SK-N-SH (cell line): ENCODE data around the gene METAP1. TPM values are rescaled to one million over a fixed set of nuclear protein-coding genes. Genes with fewer than 3 reads are reported as not detected.

ENCODE experiments used
- CTCF ChIA-PET: fragments of 300-600, 350-600 bp; formaldehyde crosslinking; extraction: SDS; loops from one replicate; lab custom pipeline; 2021; lab: Yijun Ruan, JAX
- POLR2A ChIA-PET: fragments of 350-600 bp; sonication (Branson Sonifier 250); formaldehyde crosslinking; extraction: SDS; loops from one replicate; lab custom pipeline; 2020; ENCODE audit warnings: antibody characterized with exemption, inconsistent platforms; lab: Yijun Ruan, JAX
- DNase-seq: peaks from one replicate; pipeline ENCODE4 v3.0.0; 2012
- H2AFZ ChIP-seq: fragments of 200-600 bp; sonication (generic); 2 replicates; pipeline ENCODE4 v1.8.1; 2016; ENCODE audit warnings: antibody characterized with exemption, mild to moderate bottlenecking, low read depth
- H3F3A ChIP-seq: fragments of 200-600 bp; sonication (generic); replicated peaks from 2 replicates; pipeline ENCODE3; 2016; ENCODE audit warnings: antibody characterized with exemption, mild to moderate bottlenecking; ENCODE audit not compliant: insufficient read depth
- H3K27ac ChIP-seq, 2 experiments: fragments of 200-500 bp in 1 of 2; fragments of 200-600 bp in 1 of 2; sonication (Bioruptor generic) in 1 of 2; sonication (generic), shearing (Covaris generic) in 1 of 2; 2 replicates each; pipeline versions ENCODE4 v1.5.1 to v1.6.1; 2014 to 2016; ENCODE audit warnings: low read depth in 2 of 2, inconsistent platforms in 1 of 2, low read length in 1 of 2, mild to moderate bottlenecking in 1 of 2, mixed read lengths in 1 of 2
- H3K27me3 ChIP-seq: fragments of 200-600 bp; sonication (generic), shearing (Covaris generic); 2 replicates; pipeline ENCODE4 v1.6.1; 2016; ENCODE audit warnings: mixed run types; ENCODE audit not compliant: insufficient read depth
- H3K36me3 ChIP-seq, 2 experiments: fragments of 200-500 bp in 1 of 2; fragments of 200-600 bp in 1 of 2; sonication (Bioruptor generic) in 1 of 2; sonication (generic) in 1 of 2; replicated peaks in 1 of 2; 2 replicates each; pipeline versions ENCODE3 to v1.5.1; 2014 to 2016; ENCODE audit warnings: low read length in 1 of 2, mild to moderate bottlenecking in 1 of 2; ENCODE audit not compliant: insufficient read depth in 2 of 2, control insufficient read depth in 1 of 2
- H3K4me1 ChIP-seq, 2 experiments: fragments of 200-500 bp in 1 of 2; fragments of 200-600 bp in 1 of 2; sonication (Bioruptor generic) in 1 of 2; sonication (generic), shearing (Covaris generic) in 1 of 2; 2 replicates each; pipeline versions ENCODE4 v1.5.1 to v1.6.1; 2014 to 2016; ENCODE audit warnings: low read depth in 1 of 2, low read length in 1 of 2, mixed run types in 1 of 2; ENCODE audit not compliant: insufficient read depth in 2 of 2, control insufficient read depth in 1 of 2
- H3K4me2 ChIP-seq: fragments of 200-600 bp; sonication (generic), shearing (Covaris generic); 2 replicates; pipeline ENCODE4 v1.6.1; 2017; ENCODE audit warnings: mixed run types
- H3K4me3 ChIP-seq, 2 experiments: fragments of 200-500 bp in 1 of 2; fragments of 200-600 bp in 1 of 2; sonication (Bioruptor generic) in 1 of 2; sonication (generic), shearing (Covaris generic) in 1 of 2; 2 replicates each; pipeline versions ENCODE4 v1.5.1 to v1.8.1; 2014 to 2016; ENCODE audit warnings: low read depth in 2 of 2, inconsistent platforms in 1 of 2, low read length in 1 of 2, mild to moderate bottlenecking in 1 of 2, mixed read lengths in 1 of 2, moderate library complexity in 1 of 2
- H3K79me2 ChIP-seq: fragments of 200-600 bp; sonication (generic); 2 replicates; pipeline ENCODE4 v1.8.1; 2017; ENCODE audit warnings: mild to moderate bottlenecking; ENCODE audit not compliant: insufficient read depth
- H3K9ac ChIP-seq: fragments of 200-600 bp; sonication (generic); 2 replicates; pipeline ENCODE4 v1.6.1; 2017; ENCODE audit warnings: mixed run types
- H3K9me2 ChIP-seq: fragments of 200-600 bp; sonication (generic); 2 replicates; pipeline ENCODE4 v1.6.1; 2017; ENCODE audit warnings: mixed run types
- H3K9me3 ChIP-seq: fragments of 200-600 bp; sonication (generic); 2 replicates; pipeline ENCODE4 v1.6.1; 2017; ENCODE audit warnings: mixed run types, mild to moderate bottlenecking, moderate library complexity
- H4K20me1 ChIP-seq: fragments of 200-600 bp; sonication (generic); 2 replicates; pipeline ENCODE4 v1.6.1; 2017; ENCODE audit warnings: mild to moderate bottlenecking, mixed run types; ENCODE audit not compliant: insufficient read depth
- EZH2phosphoT487 ChIP-seq: fragments of 200-600 bp; sonication (generic); IDR thresholded peaks from 2 replicates; pipeline ENCODE4 v1.6.1; 2017; ENCODE audit warnings: low read depth, mixed run types, mild to moderate bottlenecking, antibody characterized with exemption, moderate library complexity, borderline replicate concordance
- FOXJ3 ChIP-seq: sonication (generic); formaldehyde crosslinking; IDR thresholded peaks from 2 replicates; pipeline ENCODE4 v1.5.1; 2020; ENCODE audit warnings: mild to moderate bottlenecking, missing genetic modification reagents
- GATA2 ChIP-seq: sonication (generic); formaldehyde crosslinking; IDR thresholded peaks from 2 replicates; pipeline ENCODE4 v1.5.0; 2020; ENCODE audit warnings: mild to moderate bottlenecking, missing genetic modification reagents
- NRF1 ChIP-seq: IDR thresholded peaks from 2 replicates; pipeline ENCODE4 v1.6.1; 2012; ENCODE audit warnings: low read depth, mild to moderate bottlenecking, low read length
- RAD21 ChIP-seq: IDR thresholded peaks from 2 replicates; pipeline ENCODE4 v1.6.1; 2012; ENCODE audit warnings: mild to moderate bottlenecking, low read length
- RCOR1 ChIP-seq: fragments of 150-350 bp; IDR thresholded peaks from 2 replicates; pipeline ENCODE4 v1.6.1; 2017; ENCODE audit warnings: antibody characterized with exemption, low read length
- RFX5 ChIP-seq: IDR thresholded peaks from 2 replicates; pipeline ENCODE4 v1.6.1; 2012; ENCODE audit warnings: mild to moderate bottlenecking, improper control_type of control experiment, low read length
- SIN3A ChIP-seq: IDR thresholded peaks from 2 replicates; pipeline ENCODE4 v1.6.1; 2012; ENCODE audit warnings: low read depth, mild to moderate bottlenecking, low read length, moderate library complexity, borderline replicate concordance
- polyA plus RNA-seq, 3 experiments: library from polyadenylated mRNA; depleted of rRNA; stranded (reverse); fragments of >200 nt; gene quantifications; 2 replicates each; pipeline ENCODE4 v1.2.3, GENCODE V29; 2012
- TF ChIP-seq, protein P1 (sequence below): IDR thresholded peaks from 2 replicates; pipeline ENCODE4 v1.4.0; 2012; ENCODE audit warnings: low read depth, borderline replicate concordance
- TF ChIP-seq, protein P2 (sequence below): IDR thresholded peaks from 2 replicates; pipeline ENCODE4 v1.6.1; 2012; ENCODE audit warnings: mild to moderate bottlenecking, low read depth, low read length, moderate library complexity
- TF ChIP-seq, protein P3 (sequence below): IDR thresholded peaks from 2 replicates; pipeline ENCODE4; 2012
- TF ChIP-seq, protein P4 (sequence below): fragments of 150-350 bp; IDR thresholded peaks from 2 replicates; pipeline ENCODE4 v1.6.1; 2017; ENCODE audit warnings: antibody characterized with exemption, low read length, low read depth, borderline replicate concordance

Gene METAP1
- polyA plus RNA-seq, 1 of the 3 experiments (the other 2 are of a cell fraction), result 41.0 TPM

DNA sequence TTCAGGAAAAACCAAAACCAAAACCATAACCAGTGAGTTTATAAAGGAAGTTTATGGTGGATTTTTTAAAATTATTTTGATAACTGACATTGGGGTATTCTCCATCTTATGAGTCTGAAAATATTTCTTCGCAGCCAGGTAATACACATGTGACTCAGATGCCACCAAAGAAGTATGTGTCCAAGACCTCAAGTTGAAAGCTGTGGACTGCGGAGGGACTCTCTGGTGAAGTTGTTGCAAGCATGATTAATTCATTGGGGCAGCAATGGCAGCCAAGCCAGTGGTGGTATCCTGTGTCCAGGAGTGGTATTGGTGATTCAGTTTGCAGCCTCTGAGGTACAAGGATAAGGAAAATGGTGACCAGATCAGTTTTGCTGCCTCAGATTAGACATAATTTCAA lies 107.1 kb downstream of the METAP1 start (continued):
- TF ChIP-seq EZH2phosphoT487, result no peak
- TF ChIP-seq, all 33 proteins: peak for 0

DNA sequence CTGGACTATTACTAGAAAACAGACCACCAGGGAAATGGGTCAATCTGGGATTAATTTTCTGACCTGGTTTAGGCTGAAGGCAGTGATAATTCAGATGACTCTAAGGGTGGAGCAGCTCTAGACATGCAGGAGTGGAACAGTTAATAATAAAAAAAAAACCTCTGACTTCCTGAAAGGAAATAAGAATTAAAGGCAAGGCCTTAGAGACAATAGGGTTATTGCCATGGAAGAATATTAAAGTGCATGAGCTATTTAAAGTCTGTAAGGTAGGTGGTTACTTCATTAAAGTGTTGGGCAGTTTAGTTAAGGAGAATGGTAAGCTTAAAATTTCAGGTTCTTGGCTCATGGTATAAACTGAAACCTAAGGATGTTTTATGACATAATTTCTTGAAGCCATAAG lies 107.6 kb downstream of the METAP1 start:
- Histone ChIP-seq H3K9me3 (no peaks in the 10 kb centered on the region), H3K36me3 (no peaks in the 10 kb centered on the region), H3K9ac (no peak overlapping the region), H4K20me1 (no peaks in the 10 kb centered on the region), H3K4me1 (peaks cover 0 to 6% of the 10 kb centered on the region in 2 experiments; a peak in 1 of 4 replicates), H3F3A (peaks cover 5% of the 10 kb centered on the region), H3K27ac (no peak overlapping the region), H3K4me3 (no peak overlapping the region), H3K4me2 (no peak overlapping the region), H2AFZ (no peak overlapping the region), H3K27me3 (no peaks in the 10 kb centered on the region), H3K79me2 (no peaks in the 10 kb centered on the region), H3K9me2 (no peaks in the 10 kb centered on the region)
- TF ChIP-seq GATA2 (CRISPR knock-in tag) (no peak), NRF1 (no peak), RAD21 (no peak), SIN3A (no peak), RCOR1 (no peak), RFX5 (no peak), FOXJ3 (CRISPR knock-in tag) (no peak), EZH2phosphoT487 (no peak)
- TF ChIP-seq, protein P1, sequence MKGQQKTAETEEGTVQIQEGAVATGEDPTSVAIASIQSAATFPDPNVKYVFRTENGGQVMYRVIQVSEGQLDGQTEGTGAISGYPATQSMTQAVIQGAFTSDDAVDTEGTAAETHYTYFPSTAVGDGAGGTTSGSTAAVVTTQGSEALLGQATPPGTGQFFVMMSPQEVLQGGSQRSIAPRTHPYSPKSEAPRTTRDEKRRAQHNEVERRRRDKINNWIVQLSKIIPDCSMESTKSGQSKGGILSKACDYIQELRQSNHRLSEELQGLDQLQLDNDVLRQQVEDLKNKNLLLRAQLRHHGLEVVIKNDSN, result no peak
- TF ChIP-seq, protein P2, sequence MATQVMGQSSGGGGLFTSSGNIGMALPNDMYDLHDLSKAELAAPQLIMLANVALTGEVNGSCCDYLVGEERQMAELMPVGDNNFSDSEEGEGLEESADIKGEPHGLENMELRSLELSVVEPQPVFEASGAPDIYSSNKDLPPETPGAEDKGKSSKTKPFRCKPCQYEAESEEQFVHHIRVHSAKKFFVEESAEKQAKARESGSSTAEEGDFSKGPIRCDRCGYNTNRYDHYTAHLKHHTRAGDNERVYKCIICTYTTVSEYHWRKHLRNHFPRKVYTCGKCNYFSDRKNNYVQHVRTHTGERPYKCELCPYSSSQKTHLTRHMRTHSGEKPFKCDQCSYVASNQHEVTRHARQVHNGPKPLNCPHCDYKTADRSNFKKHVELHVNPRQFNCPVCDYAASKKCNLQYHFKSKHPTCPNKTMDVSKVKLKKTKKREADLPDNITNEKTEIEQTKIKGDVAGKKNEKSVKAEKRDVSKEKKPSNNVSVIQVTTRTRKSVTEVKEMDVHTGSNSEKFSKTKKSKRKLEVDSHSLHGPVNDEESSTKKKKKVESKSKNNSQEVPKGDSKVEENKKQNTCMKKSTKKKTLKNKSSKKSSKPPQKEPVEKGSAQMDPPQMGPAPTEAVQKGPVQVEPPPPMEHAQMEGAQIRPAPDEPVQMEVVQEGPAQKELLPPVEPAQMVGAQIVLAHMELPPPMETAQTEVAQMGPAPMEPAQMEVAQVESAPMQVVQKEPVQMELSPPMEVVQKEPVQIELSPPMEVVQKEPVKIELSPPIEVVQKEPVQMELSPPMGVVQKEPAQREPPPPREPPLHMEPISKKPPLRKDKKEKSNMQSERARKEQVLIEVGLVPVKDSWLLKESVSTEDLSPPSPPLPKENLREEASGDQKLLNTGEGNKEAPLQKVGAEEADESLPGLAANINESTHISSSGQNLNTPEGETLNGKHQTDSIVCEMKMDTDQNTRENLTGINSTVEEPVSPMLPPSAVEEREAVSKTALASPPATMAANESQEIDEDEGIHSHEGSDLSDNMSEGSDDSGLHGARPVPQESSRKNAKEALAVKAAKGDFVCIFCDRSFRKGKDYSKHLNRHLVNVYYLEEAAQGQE, result no peak
- TF ChIP-seq, protein P3, sequence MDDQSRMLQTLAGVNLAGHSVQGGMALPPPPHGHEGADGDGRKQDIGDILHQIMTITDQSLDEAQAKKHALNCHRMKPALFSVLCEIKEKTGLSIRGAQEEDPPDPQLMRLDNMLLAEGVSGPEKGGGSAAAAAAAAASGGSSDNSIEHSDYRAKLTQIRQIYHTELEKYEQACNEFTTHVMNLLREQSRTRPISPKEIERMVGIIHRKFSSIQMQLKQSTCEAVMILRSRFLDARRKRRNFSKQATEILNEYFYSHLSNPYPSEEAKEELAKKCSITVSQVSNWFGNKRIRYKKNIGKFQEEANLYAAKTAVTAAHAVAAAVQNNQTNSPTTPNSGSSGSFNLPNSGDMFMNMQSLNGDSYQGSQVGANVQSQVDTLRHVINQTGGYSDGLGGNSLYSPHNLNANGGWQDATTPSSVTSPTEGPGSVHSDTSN, result no peak
- TF ChIP-seq, protein P4, sequence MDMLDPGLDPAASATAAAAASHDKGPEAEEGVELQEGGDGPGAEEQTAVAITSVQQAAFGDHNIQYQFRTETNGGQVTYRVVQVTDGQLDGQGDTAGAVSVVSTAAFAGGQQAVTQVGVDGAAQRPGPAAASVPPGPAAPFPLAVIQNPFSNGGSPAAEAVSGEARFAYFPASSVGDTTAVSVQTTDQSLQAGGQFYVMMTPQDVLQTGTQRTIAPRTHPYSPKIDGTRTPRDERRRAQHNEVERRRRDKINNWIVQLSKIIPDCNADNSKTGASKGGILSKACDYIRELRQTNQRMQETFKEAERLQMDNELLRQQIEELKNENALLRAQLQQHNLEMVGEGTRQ, result no peak
- no peak for DNase-seq
- ChIA-PET POLR2A (no interaction called here), CTCF (no interaction called here)
